LNCAP (cell line): ENCODE measurements around the gene MAPKBP1.

Experiments
- CTCF ChIP-seq: fragments of 450-650 bp; IDR thresholded peaks from 2 replicates; pipeline ENCODE4 v1.5.1; 2017; ENCODE audit warnings: mild to moderate bottlenecking

Gene MAPKBP1

GRCh38 chr15:41849861-41850260 is 75.6 kb downstream of the MAPKBP1 start:
- no peak for TF ChIP-seq CTCF

GRCh38 chr15:41850482-41851166 is 76.3 kb downstream of the MAPKBP1 start:
- TF ChIP-seq CTCF = no peak

- no peak for TF ChIP-seq CTCF
Measured at GRCh38 chr15:41851167-41851523, 76.9 kb downstream of the MAPKBP1 start.

GRCh38 chr15:41851755-41852370 is 77.6 kb downstream of the MAPKBP1 start:
- no peak for TF ChIP-seq CTCF

- TF ChIP-seq CTCF = no peak
Measured at GRCh38 chr15:41852736-41853590, 78.7 kb downstream of the MAPKBP1 start.

- no peak for TF ChIP-seq CTCF
Measured at GRCh38 chr15:41853831-41854230, 79.5 kb downstream of the MAPKBP1 start.

- TF ChIP-seq CTCF = no peak
Measured at GRCh38 chr15:41854443-41854842, 80.2 kb downstream of the MAPKBP1 start.
